SK-N-MC (cell line): ENCODE results near the gene MACF1.

Experiments used
- DNase-seq: peaks from one replicate; pipeline ENCODE4 v3.0.0-alpha.2; 2011; ENCODE audit warnings: low read depth, low spot score
- H3K27ac ChIP-seq: fragments of 200-600 bp; sonication (generic); 2 replicates; pipeline ENCODE4 v1.5.1; 2016; ENCODE audit warnings: mixed run types
- H3K36me3 ChIP-seq: fragments of 200-600 bp; sonication (generic); 2 replicates; pipeline ENCODE4 v1.6.1; 2017; ENCODE audit warnings: antibody characterized with exemption, low read length, mixed read lengths; ENCODE audit not compliant: insufficient read depth
- H3K4me3 ChIP-seq: fragments of 200-600 bp; sonication (generic); 2 replicates; pipeline ENCODE4 v1.5.1; 2016
- H3K9ac ChIP-seq: fragments of 200-600 bp; sonication (generic); 2 replicates; pipeline ENCODE4 v1.8.0; 2017; ENCODE audit warnings: mixed run types, mixed read lengths; ENCODE audit not compliant: insufficient read length
- H3K9me3 ChIP-seq: fragments of 200-600 bp; sonication (generic); 2 replicates; pipeline ENCODE4 v1.6.1; 2017; ENCODE audit warnings: low read depth, mild to moderate bottlenecking, antibody characterized with exemption, low read length, moderate library complexity, mixed read lengths
- EZH2 ChIP-seq: fragments of 200-600 bp; sonication (generic); IDR thresholded peaks from one replicate; pipeline ENCODE4 v1.6.1; 2017; ENCODE audit warnings: antibody characterized with exemption
- FOXP2 ChIP-seq: optimal IDR thresholded peaks from 2 replicates; pipeline ENCODE3; 2011; ENCODE audit warnings: mild to moderate bottlenecking, moderate library complexity; ENCODE audit not compliant: insufficient read depth; ENCODE audit errors: extremely low read length, control extremely low read depth
- POLR2AphosphoS5 ChIP-seq: IDR thresholded peaks from 2 replicates; pipeline ENCODE4 v1.6.1; 2012; ENCODE audit warnings: mild to moderate bottlenecking, low read depth, low read length, borderline replicate concordance

The MACF1 gene

GRCh38 chr1:39310691-39311090 lies 106.2 kb downstream of the MACF1 start:
- no peak for DNase-seq
- no peak overlapping the region for H3K4me3 ChIP-seq
- no peak overlapping the region for H3K9ac ChIP-seq
- TF ChIP-seq EZH2 = no peak
- no peak for TF ChIP-seq FOXP2
- TF ChIP-seq POLR2AphosphoS5 = no peak
- no peaks in the 10 kb centered on the region for H3K36me3 ChIP-seq
- no peak overlapping the region for H3K27ac ChIP-seq
- H3K9me3 ChIP-seq = no peaks in the 10 kb centered on the region

- DNase-seq = no peak
- Histone ChIP-seq H3K36me3 (no peaks in the 10 kb centered on the region), H3K9ac (no peak overlapping the region), H3K27ac (no peak overlapping the region), H3K4me3 (no peak overlapping the region), H3K9me3 (no peaks in the 10 kb centered on the region)
- TF ChIP-seq EZH2 = no peak
These were observed 112.6 kb downstream of the MACF1 start for GRCh38 chr1:39317111-39317510.

- Histone ChIP-seq H3K36me3 (no peaks in the 10 kb centered on the region), H3K9me3 (no peaks in the 10 kb centered on the region), H3K4me3 (no peak overlapping the region), H3K27ac (no peak overlapping the region), H3K9ac (no peak overlapping the region)
- TF ChIP-seq FOXP2 (no peak), EZH2 (no peak), POLR2AphosphoS5 (no peak)
- DNase-seq = no peak
These were observed 113.6 kb downstream of the MACF1 start for GRCh38 chr1:39317910-39318633.

GRCh38 chr1:39321979-39322378 lies 117.5 kb downstream of the MACF1 start:
- Histone ChIP-seq H3K4me3 (no peak overlapping the region), H3K9ac (no peak overlapping the region), H3K36me3 (no peaks in the 10 kb centered on the region), H3K9me3 (no peaks in the 10 kb centered on the region), H3K27ac (no peak overlapping the region)
- TF ChIP-seq EZH2 (no peak), FOXP2 (no peak), POLR2AphosphoS5 (no peak)
- no peak for DNase-seq

GRCh38 chr1:39322431-39322830 lies 117.9 kb downstream of the MACF1 start:
- no peak overlapping the region for H3K27ac ChIP-seq
- no peak for TF ChIP-seq FOXP2
- no peak for TF ChIP-seq EZH2
- TF ChIP-seq POLR2AphosphoS5 = no peak
- H3K9me3 ChIP-seq = no peaks in the 10 kb centered on the region
- no peak overlapping the region for H3K9ac ChIP-seq
- no peak for DNase-seq
- no peak overlapping the region for H3K4me3 ChIP-seq
- no peaks in the 10 kb centered on the region for H3K36me3 ChIP-seq

GRCh38 chr1:39324888-39325287 lies 120.4 kb downstream of the MACF1 start:
- Histone ChIP-seq H3K27ac (no peak overlapping the region), H3K9ac (no peak overlapping the region), H3K9me3 (no peaks in the 10 kb centered on the region), H3K36me3 (no peaks in the 10 kb centered on the region), H3K4me3 (no peak overlapping the region)
- TF ChIP-seq FOXP2 = no peak
- TF ChIP-seq EZH2 = no peak
- no peak for TF ChIP-seq POLR2AphosphoS5
- no peak for DNase-seq

GRCh38 chr1:39326836-39327235 lies 122.3 kb downstream of the MACF1 start:
- TF ChIP-seq FOXP2 (no peak), EZH2 (no peak), POLR2AphosphoS5 (no peak)
- Histone ChIP-seq H3K9ac (no peak overlapping the region), H3K4me3 (no peak overlapping the region), H3K27ac (no peak overlapping the region), H3K36me3 (no peaks in the 10 kb centered on the region), H3K9me3 (no peaks in the 10 kb centered on the region)
- DNase-seq = no peak

- no peaks in the 10 kb centered on the region for H3K36me3 ChIP-seq
- no peak for DNase-seq
- H3K4me3 ChIP-seq = no peak overlapping the region
- H3K9me3 ChIP-seq = no peaks in the 10 kb centered on the region
- TF ChIP-seq EZH2 (no peak), FOXP2 (no peak), POLR2AphosphoS5 (no peak)
- H3K27ac ChIP-seq = no peak overlapping the region
- H3K9ac ChIP-seq = no peak overlapping the region
These were observed 123.6 kb downstream of the MACF1 start for GRCh38 chr1:39328095-39328494.

GRCh38 chr1:39328586-39329121 lies 124.2 kb downstream of the MACF1 start:
- Histone ChIP-seq H3K4me3 (no peak overlapping the region), H3K9me3 (no peaks in the 10 kb centered on the region), H3K27ac (no peak overlapping the region), H3K36me3 (no peaks in the 10 kb centered on the region), H3K9ac (no peak overlapping the region)
- no peak for TF ChIP-seq FOXP2
- no peak for TF ChIP-seq EZH2
- no peak for TF ChIP-seq POLR2AphosphoS5
- DNase-seq = no peak
